Endodermal cell (in vitro differentiated cells): Measurements from ENCODE around the gene NNT. TPM values are rescaled to one million over a fixed set of nuclear protein-coding genes. Genes with fewer than 3 reads are reported as not detected.
"Not testable (repeated sequence)": the region's sequence is repeated elsewhere in the genome, so short reads cannot be mapped to it uniquely, and the experiment has no call there.

Experiments
- DNase-seq: peaks from one replicate; pipeline ENCODE4 v3.0.0-alpha.2; 2017
- H3K27ac ChIP-seq: 2 replicates; pipeline ENCODE4 v1.5.1; 2013; ENCODE audit warnings: mild to moderate bottlenecking, low read depth, low read length, moderate library complexity
- H3K27me3 ChIP-seq: 2 replicates; pipeline ENCODE4 v1.6.1; 2013; ENCODE audit warnings: mild to moderate bottlenecking, low read length, moderate library complexity; ENCODE audit not compliant: insufficient read depth, control insufficient read depth, poor library complexity, severe bottlenecking
- H3K36me3 ChIP-seq: 2 replicates; pipeline ENCODE4 v1.7.0; 2013; ENCODE audit warnings: mild to moderate bottlenecking, low read length, moderate library complexity; ENCODE audit not compliant: control insufficient read depth, insufficient read depth
- H3K4me1 ChIP-seq: one replicate; pipeline ENCODE4 v1.7.0; 2013; ENCODE audit warnings: low read length; ENCODE audit not compliant: control insufficient read depth, insufficient read depth
- H3K4me3 ChIP-seq: 2 replicates; pipeline ENCODE4 v1.5.1; 2013; ENCODE audit warnings: mild to moderate bottlenecking, low read length, moderate library complexity
- H3K9ac ChIP-seq: 2 replicates; pipeline ENCODE4 v1.6.1; 2013; ENCODE audit warnings: mild to moderate bottlenecking, low read length, moderate library complexity; ENCODE audit not compliant: poor library complexity, severe bottlenecking; ENCODE audit errors: extremely low read depth
- H3K9me3 ChIP-seq: 2 replicates; pipeline ENCODE4 v1.6.1; 2013; ENCODE audit warnings: mild to moderate bottlenecking, low read length, moderate library complexity; ENCODE audit not compliant: control insufficient read depth
- H3K27ac Mint-ChIP-seq: 2 replicates; pipeline ENCODE4 v1.8.0; 2020; ENCODE audit warnings: mixed read lengths
- H3K27me3 Mint-ChIP-seq: 2 replicates; pipeline ENCODE4 v1.8.0; 2021; ENCODE audit warnings: mild to moderate bottlenecking, mixed read lengths; ENCODE audit not compliant: insufficient read depth
- H3K36me3 Mint-ChIP-seq: 2 replicates; pipeline ENCODE4 v1.8.0; 2020; ENCODE audit warnings: low read depth, mixed read lengths
- H3K4me1 Mint-ChIP-seq: 2 replicates; pipeline ENCODE4 v1.8.0; 2020; ENCODE audit warnings: mixed read lengths
- H3K4me3 Mint-ChIP-seq: 2 replicates; pipeline ENCODE4 v1.8.0; 2020; ENCODE audit warnings: mild to moderate bottlenecking, moderate library complexity, mixed read lengths
- H3K9me3 Mint-ChIP-seq: 2 replicates; pipeline ENCODE4 v1.8.0; 2020; ENCODE audit warnings: mild to moderate bottlenecking, mixed read lengths
- WGBS, 2 experiments: methylation state at CpG; one replicate each; pipeline versions ENCODE4 v1.1.5 to v1.1.7; 2013; ENCODE audit warnings: missing lambda C conversion rate in 2 of 2, mixed read lengths in 1 of 2; ENCODE audit not compliant: insufficient coverage in 1 of 2, insufficient read length in 1 of 2; 5-methylcytosine and 5-hydroxymethylcytosine counted together
- total RNA-seq, 2 donors: library from RNA; stranded (reverse); fragmentation: NEBNext Ultra II Directional in 1 of 2; extraction: Animal tissue kit (Norgen Biotek cat#: 25700) in 1 of 2; gene quantifications; 2 replicates in 1 of 2; 3 replicates in 1 of 2; pipeline ENCODE4 v1.2.1, GENCODE V29; 2021
- TF ChIP-seq, protein P1 (sequence below): fragments of 200-600 bp; sonication (generic); conservative IDR thresholded peaks from 2 replicates; pipeline ENCODE4 v1.5.0; 2021; ENCODE audit warnings: antibody characterized with exemption, mild to moderate bottlenecking

Gene NNT
- total RNA-seq, 2 donors from 2014 or later: 27.5 to 27.9 TPM

DNA sequence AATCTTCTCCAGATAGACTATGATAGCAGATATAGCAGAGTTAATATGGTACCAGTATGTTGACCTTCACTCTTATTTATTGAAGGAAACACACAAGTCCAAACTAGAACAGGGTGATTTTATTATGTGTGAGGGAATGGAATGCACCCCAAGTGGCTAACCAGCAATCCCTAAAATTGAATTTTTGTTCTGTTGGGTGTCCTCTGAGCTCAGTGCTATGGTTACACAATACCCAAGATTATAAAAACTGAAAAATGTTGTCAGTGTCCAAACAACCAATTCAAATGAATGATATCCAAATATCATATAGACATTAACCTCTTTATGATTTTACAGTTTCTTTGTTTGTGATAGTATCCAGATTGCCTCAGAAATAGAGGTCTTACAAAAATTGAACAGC is 60.9 kb downstream of the NNT start:
- no peak overlapping the region for H3K27ac Mint-ChIP-seq
- H3K9me3 Mint-ChIP-seq: peaks cover 30% of the 10 kb centered on the region
- Histone ChIP-seq H3K27me3 (no peaks in the 10 kb centered on the region), H3K9ac (no peak overlapping the region), H3K36me3 (peaks cover 38% of the 10 kb centered on the region), H3K27ac (no peak overlapping the region), H3K4me3 (no peak overlapping the region), H3K4me1 (no peaks in the 10 kb centered on the region), H3K9me3 (peaks cover 11% of the 10 kb centered on the region)
- H3K36me3 Mint-ChIP-seq: peaks cover 29% of the 10 kb centered on the region
- H3K27me3 Mint-ChIP-seq: no peaks in the 10 kb centered on the region
- H3K4me3 Mint-ChIP-seq: no peak overlapping the region
- H3K4me1 Mint-ChIP-seq: no peaks in the 10 kb centered on the region
- no peak for DNase-seq
- TF ChIP-seq, protein P1, sequence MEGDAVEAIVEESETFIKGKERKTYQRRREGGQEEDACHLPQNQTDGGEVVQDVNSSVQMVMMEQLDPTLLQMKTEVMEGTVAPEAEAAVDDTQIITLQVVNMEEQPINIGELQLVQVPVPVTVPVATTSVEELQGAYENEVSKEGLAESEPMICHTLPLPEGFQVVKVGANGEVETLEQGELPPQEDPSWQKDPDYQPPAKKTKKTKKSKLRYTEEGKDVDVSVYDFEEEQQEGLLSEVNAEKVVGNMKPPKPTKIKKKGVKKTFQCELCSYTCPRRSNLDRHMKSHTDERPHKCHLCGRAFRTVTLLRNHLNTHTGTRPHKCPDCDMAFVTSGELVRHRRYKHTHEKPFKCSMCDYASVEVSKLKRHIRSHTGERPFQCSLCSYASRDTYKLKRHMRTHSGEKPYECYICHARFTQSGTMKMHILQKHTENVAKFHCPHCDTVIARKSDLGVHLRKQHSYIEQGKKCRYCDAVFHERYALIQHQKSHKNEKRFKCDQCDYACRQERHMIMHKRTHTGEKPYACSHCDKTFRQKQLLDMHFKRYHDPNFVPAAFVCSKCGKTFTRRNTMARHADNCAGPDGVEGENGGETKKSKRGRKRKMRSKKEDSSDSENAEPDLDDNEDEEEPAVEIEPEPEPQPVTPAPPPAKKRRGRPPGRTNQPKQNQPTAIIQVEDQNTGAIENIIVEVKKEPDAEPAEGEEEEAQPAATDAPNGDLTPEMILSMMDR: no peak

DNA sequence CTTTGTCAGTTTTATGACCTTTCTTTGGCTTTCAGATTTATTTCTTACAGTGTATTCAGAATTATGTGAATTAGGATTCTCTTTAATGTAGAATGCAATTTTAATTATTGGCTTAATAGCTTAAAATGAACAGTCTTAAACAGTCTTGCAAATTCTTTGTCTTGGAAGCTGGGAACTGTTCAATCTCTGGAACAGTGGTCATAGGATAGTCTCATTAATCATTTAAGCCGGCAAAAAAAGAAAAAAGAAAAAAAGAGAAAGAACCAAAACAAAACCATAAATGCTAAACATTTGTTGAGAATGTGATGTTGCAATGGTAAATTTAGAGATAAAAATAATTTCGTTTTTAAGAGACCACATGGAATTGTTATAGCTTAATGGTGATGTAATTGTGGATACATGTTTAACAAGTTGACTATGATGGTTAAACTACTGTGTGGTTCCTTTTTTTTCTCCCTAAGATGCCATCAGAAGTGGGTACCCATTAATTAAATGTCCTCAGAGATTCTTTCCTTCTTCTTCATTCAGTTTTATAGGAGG is 61.6 kb downstream of the NNT start:
- TF ChIP-seq, protein P1: no peak
- DNase-seq: no peak
- no peak overlapping the region for H3K27ac ChIP-seq
- peaks cover 11% of the 10 kb centered on the region for H3K9me3 ChIP-seq
- no peaks in the 10 kb centered on the region for H3K27me3 Mint-ChIP-seq
- H3K4me1 Mint-ChIP-seq: no peaks in the 10 kb centered on the region
- no peak overlapping the region for H3K4me3 ChIP-seq
- peaks cover 32% of the 10 kb centered on the region for H3K36me3 ChIP-seq
- H3K27me3 ChIP-seq: no peaks in the 10 kb centered on the region
- H3K9ac ChIP-seq: no peak overlapping the region
- H3K36me3 Mint-ChIP-seq: peaks cover 29% of the 10 kb centered on the region
- no peak overlapping the region for H3K4me3 Mint-ChIP-seq
- H3K9me3 Mint-ChIP-seq: peaks cover 30% of the 10 kb centered on the region
- H3K27ac Mint-ChIP-seq: no peak overlapping the region
- no peaks in the 10 kb centered on the region for H3K4me1 ChIP-seq
- 88% methylated on average over 1 to 2 of the region's 2 CpGs for WGBS, 2 experiments

DNA sequence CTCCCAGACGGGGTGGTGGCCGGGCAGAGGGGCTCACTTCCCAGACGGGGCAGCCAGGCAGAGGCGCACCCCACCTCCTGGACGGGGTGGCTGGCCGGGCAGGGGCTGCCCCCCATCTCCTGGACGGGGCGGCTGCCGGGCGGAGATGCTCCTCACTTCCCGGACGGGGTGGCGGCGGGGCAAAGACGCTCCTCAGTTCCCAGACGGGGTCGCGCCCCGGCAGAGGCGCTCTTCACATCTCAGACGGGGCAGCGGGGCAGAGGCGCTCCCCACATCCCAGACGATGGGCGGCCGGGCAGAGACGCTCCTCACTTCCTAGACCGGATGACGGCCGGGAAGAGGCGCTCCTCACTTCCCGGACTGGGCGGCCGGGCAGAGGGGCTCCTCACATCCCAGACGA is 62.8 kb downstream of the NNT start:
- H3K4me1 Mint-ChIP-seq, H3K27ac Mint-ChIP-seq: not testable (repeated sequence)

DNA sequence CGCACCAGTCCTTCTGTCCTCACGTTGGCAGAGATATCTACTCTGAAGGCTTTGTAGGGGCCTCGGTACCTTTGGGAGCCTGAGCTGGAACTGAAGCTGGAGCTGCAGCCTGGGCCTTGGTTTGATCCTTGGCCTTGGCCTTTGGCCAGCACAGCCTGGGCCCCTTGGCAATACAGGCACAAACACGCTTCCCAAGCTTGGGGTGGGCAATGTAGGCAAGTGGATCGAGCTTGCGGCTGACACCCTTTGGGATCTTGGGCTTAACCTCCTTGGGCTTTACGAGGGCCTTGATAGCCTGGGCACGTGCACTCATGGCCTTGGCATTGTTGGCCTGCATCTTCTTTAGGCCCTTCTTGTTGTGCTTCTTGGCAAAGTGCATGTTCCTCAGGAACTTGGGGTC is 63.7 kb downstream of the NNT start:
- 91 to 100% methylated on average over 2 to 8 of the region's 8 CpGs for WGBS, 2 experiments
- not testable (repeated sequence) for H3K4me1 ChIP-seq, H3K4me3 ChIP-seq, H3K27ac ChIP-seq, H3K27me3 Mint-ChIP-seq, H3K27me3 ChIP-seq, H3K27ac Mint-ChIP-seq, H3K9ac ChIP-seq, H3K4me1 Mint-ChIP-seq, H3K9me3 ChIP-seq, DNase-seq, H3K4me3 Mint-ChIP-seq
- peaks cover 18% of the 10 kb centered on the region for H3K36me3 ChIP-seq
- Mint-ChIP-seq H3K9me3 (peaks cover 42% of the 10 kb centered on the region), H3K36me3 (peaks cover 29% of the 10 kb centered on the region)

More for the DNA sequence above, 62.8 kb downstream of the NNT start:
- not testable (repeated sequence) for H3K4me3 Mint-ChIP-seq, H3K4me3 ChIP-seq, H3K27me3 Mint-ChIP-seq, H3K9me3 ChIP-seq, H3K9ac ChIP-seq, H3K27me3 ChIP-seq, H3K4me1 ChIP-seq, H3K27ac ChIP-seq, DNase-seq
- peaks cover 29% of the 10 kb centered on the region for H3K36me3 Mint-ChIP-seq
- H3K9me3 Mint-ChIP-seq: peaks cover 36% of the 10 kb centered on the region
- whole genome bisulfite sequencing, 2 experiments: 93 to 100% methylated on average over 16 to 35 of the region's 35 CpGs
- peaks cover 21% of the 10 kb centered on the region for H3K36me3 ChIP-seq

DNA sequence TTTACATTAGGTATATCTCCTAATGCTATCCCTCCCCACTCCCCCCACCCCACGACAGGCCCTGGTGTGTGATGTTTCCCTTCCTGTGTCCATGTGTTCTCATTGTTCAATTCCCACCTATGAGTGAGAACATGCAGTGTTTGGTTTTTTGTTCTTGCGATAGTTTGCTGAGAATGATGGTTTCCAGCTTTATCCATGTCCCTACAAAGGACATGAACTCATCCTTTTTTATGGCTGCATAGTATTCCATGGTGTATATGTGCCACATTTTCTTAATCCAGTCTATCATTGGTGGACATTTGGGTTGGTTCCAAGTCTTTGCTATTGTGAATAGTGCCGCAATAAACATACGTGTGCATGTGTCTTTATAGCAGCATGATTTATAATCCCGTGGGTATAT is 64.4 kb downstream of the NNT start:
- Mint-ChIP-seq H3K9me3 (peaks cover 46% of the 10 kb centered on the region), H3K36me3 (peaks cover 34% of the 10 kb centered on the region)
- not testable (repeated sequence) for H3K9ac ChIP-seq, H3K27ac ChIP-seq, H3K4me3 ChIP-seq, H3K27me3 ChIP-seq, H3K27ac Mint-ChIP-seq, H3K4me3 Mint-ChIP-seq, DNase-seq, H3K9me3 ChIP-seq, H3K27me3 Mint-ChIP-seq, H3K4me1 ChIP-seq, H3K4me1 Mint-ChIP-seq
- peaks cover 13% of the 10 kb centered on the region for H3K36me3 ChIP-seq
- WGBS, 2 experiments: 96 to 100% methylated on average over 1 to 3 of the region's 5 CpGs
